Measurements from ENCODE around the gene PDLIM5. TPM values are rescaled to one million over a fixed set of nuclear protein-coding genes. Genes with fewer than 3 reads are reported as not detected.

The PDLIM5 gene
- total RNA-seq, 1 experiment from 2014 or later, result 158 TPM

DNA sequence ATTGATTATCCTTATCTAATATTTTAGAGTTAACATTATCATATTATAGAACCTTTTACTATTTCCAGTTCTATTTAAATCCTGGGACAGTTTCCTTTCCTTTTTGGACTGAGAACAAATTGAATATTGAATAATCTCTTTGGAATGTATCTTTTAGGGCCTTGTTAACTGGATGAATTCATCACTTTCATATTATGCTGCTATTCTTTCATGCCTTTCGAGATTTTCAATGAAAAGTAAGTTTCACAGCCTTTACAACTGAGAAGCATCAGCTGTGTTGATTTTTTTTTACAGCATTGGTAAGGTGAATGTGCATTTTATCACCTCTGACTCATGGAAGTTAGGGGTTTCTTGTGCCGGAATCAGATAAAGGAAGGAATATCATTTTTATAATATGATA is 39.6 kb downstream of the PDLIM5 start:
- peak overlapping the region; percentile 95 for H3K27ac Mint-ChIP-seq (ENCODE audit: low read depth, unreplicated experiment)
- CTCF ChIA-PET, result interaction anchor here (0.6 kb wide), 1 partner anchor 241 kb away, joined by 3 read pairs; no protein-coding TSS in a partner anchor
- DNase-seq (ENCODE audit: unreplicated experiment), result no peak

DNA sequence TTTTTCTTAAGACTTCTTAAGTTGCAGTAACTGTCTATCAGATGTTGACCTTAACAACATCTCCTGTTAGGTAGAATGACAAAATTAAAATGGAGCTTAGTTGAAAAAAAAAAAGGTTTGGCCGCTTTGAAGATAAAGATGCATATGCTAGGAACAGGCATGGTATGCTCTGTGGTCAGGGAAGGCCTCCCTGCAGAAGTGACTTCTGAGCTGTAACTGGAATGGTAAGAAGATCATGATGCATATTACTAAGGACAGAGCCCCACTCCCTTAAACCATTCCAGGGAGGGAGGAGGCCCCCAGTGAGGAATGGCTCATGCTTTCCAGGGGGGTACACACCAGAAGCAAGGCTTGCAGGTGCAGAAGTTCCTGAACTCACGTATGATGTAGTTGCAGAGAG is 43.7 kb downstream of the PDLIM5 start:
- ChIA-PET CTCF (no interaction called here), POLR2A (interaction anchor here (0.7 to 1.2 kb wide), 3 partner anchors 9 to 76 kb away, joined by 3 to 4 read pairs (median 4); no protein-coding TSS in a partner anchor)
- Mint-ChIP-seq H3K27ac (ENCODE audit: low read depth, unreplicated experiment) (no peak overlapping the region), H3K4me3 (ENCODE audit: unreplicated experiment) (no peak overlapping the region), H3K4me1 (ENCODE audit: insufficient read depth, unreplicated experiment) (peaks cover 15% of the 10 kb centered on the region), H3K27me3 (ENCODE audit: insufficient read depth, unreplicated experiment) (no peaks in the 10 kb centered on the region), H3K36me3 (ENCODE audit: insufficient read depth, unreplicated experiment) (peaks cover 40% of the 10 kb centered on the region), H3K9me3 (ENCODE audit: unreplicated experiment) (no peaks in the 10 kb centered on the region)
- DNase-seq (ENCODE audit: unreplicated experiment), result no peak
- no TSS peak for BruUV-seq (replicated peaks)
- TF ChIP-seq, protein P1, sequence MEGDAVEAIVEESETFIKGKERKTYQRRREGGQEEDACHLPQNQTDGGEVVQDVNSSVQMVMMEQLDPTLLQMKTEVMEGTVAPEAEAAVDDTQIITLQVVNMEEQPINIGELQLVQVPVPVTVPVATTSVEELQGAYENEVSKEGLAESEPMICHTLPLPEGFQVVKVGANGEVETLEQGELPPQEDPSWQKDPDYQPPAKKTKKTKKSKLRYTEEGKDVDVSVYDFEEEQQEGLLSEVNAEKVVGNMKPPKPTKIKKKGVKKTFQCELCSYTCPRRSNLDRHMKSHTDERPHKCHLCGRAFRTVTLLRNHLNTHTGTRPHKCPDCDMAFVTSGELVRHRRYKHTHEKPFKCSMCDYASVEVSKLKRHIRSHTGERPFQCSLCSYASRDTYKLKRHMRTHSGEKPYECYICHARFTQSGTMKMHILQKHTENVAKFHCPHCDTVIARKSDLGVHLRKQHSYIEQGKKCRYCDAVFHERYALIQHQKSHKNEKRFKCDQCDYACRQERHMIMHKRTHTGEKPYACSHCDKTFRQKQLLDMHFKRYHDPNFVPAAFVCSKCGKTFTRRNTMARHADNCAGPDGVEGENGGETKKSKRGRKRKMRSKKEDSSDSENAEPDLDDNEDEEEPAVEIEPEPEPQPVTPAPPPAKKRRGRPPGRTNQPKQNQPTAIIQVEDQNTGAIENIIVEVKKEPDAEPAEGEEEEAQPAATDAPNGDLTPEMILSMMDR (IDR thresholded peaks at IDR 0.05; ENCODE audit: unreplicated experiment), result no peak
- intact Hi-C loops (cut with micrococcal nuclease), result no loop called here

More for the DNA sequence above, 39.6 kb downstream of the PDLIM5 start:
- Mint-ChIP-seq H3K36me3 (ENCODE audit: insufficient read depth, unreplicated experiment) (peaks cover 43% of the 10 kb centered on the region), H3K9me3 (ENCODE audit: unreplicated experiment) (no peaks in the 10 kb centered on the region), H3K4me1 (ENCODE audit: insufficient read depth, unreplicated experiment) (peaks cover 15% of the 10 kb centered on the region), H3K4me3 (ENCODE audit: unreplicated experiment) (peak overlapping the region; percentile 38), H3K27me3 (ENCODE audit: insufficient read depth, unreplicated experiment) (no peaks in the 10 kb centered on the region)
- no TSS peak for BruUV-seq (replicated peaks)
- TF ChIP-seq, protein P1 (IDR thresholded peaks at IDR 0.05; ENCODE audit: unreplicated experiment), result no peak
- intact Hi-C loops (cut with micrococcal nuclease), result no loop called here
- POLR2A ChIA-PET, result interaction anchor here (0.7 to 8.8 kb wide), 4 partner anchors 16 to 38 kb away, joined by 3 to 193 read pairs (median 18); partner anchors contain the start of gene PDLIM5

DNA sequence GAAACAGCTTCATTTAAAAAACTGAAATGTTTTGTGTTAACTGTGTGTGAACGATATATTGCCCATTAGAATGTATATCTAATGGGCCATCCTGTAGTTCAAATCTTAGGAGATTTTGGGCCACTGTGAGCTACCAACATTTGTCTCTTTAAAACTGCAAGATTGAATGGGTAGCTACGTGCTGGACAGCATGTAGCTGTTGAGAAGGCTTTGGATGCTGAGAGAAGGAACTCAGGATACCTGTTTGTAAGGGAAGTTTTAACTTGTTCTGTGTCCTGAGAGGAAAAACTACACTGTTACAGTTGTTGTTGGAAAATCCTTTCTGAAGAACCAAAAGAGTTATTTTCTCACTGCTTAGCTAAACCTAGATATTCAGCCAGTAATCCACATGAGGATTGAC is 45.9 kb downstream of the PDLIM5 start:
- peaks cover 6% of the 10 kb centered on the region for H3K4me1 Mint-ChIP-seq (ENCODE audit: insufficient read depth, unreplicated experiment)
- intact Hi-C loops (cut with micrococcal nuclease), result no loop called here
- no peak overlapping the region for H3K4me3 Mint-ChIP-seq (ENCODE audit: unreplicated experiment)
- no peaks in the 10 kb centered on the region for H3K9me3 Mint-ChIP-seq (ENCODE audit: unreplicated experiment)
- no peak for DNase-seq (ENCODE audit: unreplicated experiment)
- TF ChIP-seq, protein P1 (IDR thresholded peaks at IDR 0.05; ENCODE audit: unreplicated experiment), result no peak
- POLR2A ChIA-PET, result interaction anchor here (0.7 to 2.5 kb wide), 7 partner anchors 9 to 106 kb away, joined by 3 to 16 read pairs (median 4); partner anchors contain the start of gene PDLIM5
- peak overlapping the region; percentile 35 for H3K27ac Mint-ChIP-seq (ENCODE audit: low read depth, unreplicated experiment)
- no peaks in the 10 kb centered on the region for H3K27me3 Mint-ChIP-seq (ENCODE audit: insufficient read depth, unreplicated experiment)
- CTCF ChIA-PET, result interaction anchor here (0.6 to 1.0 kb wide), 2 partner anchors 18 to 830 kb away, joined by 3 read pairs; no protein-coding TSS in a partner anchor
- H3K36me3 Mint-ChIP-seq (ENCODE audit: insufficient read depth, unreplicated experiment), result peaks cover 50% of the 10 kb centered on the region
- BruUV-seq (replicated peaks), result no TSS peak

DNA sequence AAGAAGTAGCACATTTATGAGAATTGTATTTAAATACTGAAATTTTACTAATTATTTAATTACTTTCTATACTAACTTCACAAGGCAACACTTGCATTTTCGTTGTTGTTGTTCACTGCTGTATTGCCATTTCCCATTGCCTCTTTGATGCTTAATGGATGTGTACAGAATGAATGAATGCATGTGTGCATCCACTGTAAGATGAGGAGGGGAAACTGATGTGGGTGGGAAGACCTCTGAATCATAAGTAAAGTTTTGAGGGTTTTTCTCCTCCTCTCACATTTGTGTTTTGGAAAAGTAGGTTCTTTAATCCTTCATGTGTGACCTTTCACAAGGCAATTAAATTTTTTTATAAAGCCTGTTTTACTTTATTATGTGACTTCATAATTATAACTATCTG is 46.8 kb downstream of the PDLIM5 start:
- ChIA-PET CTCF (interaction anchor here (1.0 kb wide), 1 partner anchor 17 kb away, joined by 3 read pairs; no protein-coding TSS in a partner anchor), POLR2A (interaction anchor here (0.7 to 2.5 kb wide), 7 partner anchors 8 to 105 kb away, joined by 3 to 16 read pairs (median 4); partner anchors contain the start of gene PDLIM5)
- no peaks in the 10 kb centered on the region for H3K9me3 Mint-ChIP-seq (ENCODE audit: unreplicated experiment)
- H3K4me3 Mint-ChIP-seq (ENCODE audit: unreplicated experiment), result no peak overlapping the region
- peaks cover 6% of the 10 kb centered on the region for H3K4me1 Mint-ChIP-seq (ENCODE audit: insufficient read depth, unreplicated experiment)
- intact Hi-C loops (cut with micrococcal nuclease), result no loop called here
- no peaks in the 10 kb centered on the region for H3K27me3 Mint-ChIP-seq (ENCODE audit: insufficient read depth, unreplicated experiment)
- BruUV-seq (replicated peaks), result no TSS peak
- peaks cover 54% of the 10 kb centered on the region for H3K36me3 Mint-ChIP-seq (ENCODE audit: insufficient read depth, unreplicated experiment)
- peak overlapping the region; percentile 35 for H3K27ac Mint-ChIP-seq (ENCODE audit: low read depth, unreplicated experiment)
- TF ChIP-seq, protein P1 (IDR thresholded peaks at IDR 0.05; ENCODE audit: unreplicated experiment), result no peak
- DNase-seq (ENCODE audit: unreplicated experiment), result no peak

Measured in MCF 10A (cell line).